HT1080 (cell line): ENCODE measurements around the gene ST6GALNAC4. TPM values are rescaled to one million over a fixed set of nuclear protein-coding genes. Genes with fewer than 3 reads are reported as not detected.
"Not testable (repeated sequence)": the region's sequence is repeated elsewhere in the genome, so short reads cannot be mapped to it uniquely, and the experiment has no call there.

Experiments used
- DNase-seq: peaks from one replicate; pipeline ENCODE4 v3.0.0-alpha.2; 2015; ENCODE audit warnings: low read depth
- total RNA-seq: library from RNA; depleted of rRNA; stranded (reverse); fragments of >200 nt; shearing (Covaris generic); gene quantifications from 2 replicates; pipeline ENCODE4 v1.2.3, GENCODE V29; 2014

Gene ST6GALNAC4
- total RNA-seq, 1 experiment from 2014 or later, result 43.4 TPM

GRCh38 chr9:127873886-127874285 lies 43.0 kb downstream of the ST6GALNAC4 start:
- DNase-seq, result no peak

GRCh38 chr9:127873223-127873691 lies 43.6 kb downstream of the ST6GALNAC4 start:
- no peak for DNase-seq

GRCh38 chr9:127872369-127873222 lies 44.2 kb downstream of the ST6GALNAC4 start:
- DNase-seq, result no peak

- DNase-seq, result no peak
Measured at GRCh38 chr9:127871531-127871930, 45.3 kb downstream of the ST6GALNAC4 start.

- no peak for DNase-seq
Measured at GRCh38 chr9:127870887-127871286, 46.0 kb downstream of the ST6GALNAC4 start.

GRCh38 chr9:127870153-127870491 lies 46.7 kb downstream of the ST6GALNAC4 start:
- not testable (repeated sequence) for DNase-seq

- peak; percentile 79 for DNase-seq
Measured at GRCh38 chr9:127869310-127870152, 47.3 kb downstream of the ST6GALNAC4 start.

- DNase-seq, result no peak
Measured at GRCh38 chr9:127868278-127868902, 48.5 kb downstream of the ST6GALNAC4 start.

- DNase-seq, result no peak
Measured at GRCh38 chr9:127867356-127868277, 49.2 kb downstream of the ST6GALNAC4 start.

- DNase-seq, result no peak
Measured at GRCh38 chr9:127866535-127866934, 50.3 kb downstream of the ST6GALNAC4 start.

GRCh38 chr9:127865645-127866464 lies 51.0 kb downstream of the ST6GALNAC4 start:
- DNase-seq, result no peak

GRCh38 chr9:127863191-127863621 lies 53.6 kb downstream of the ST6GALNAC4 start:
- DNase-seq, result no peak

- DNase-seq, result no peak
Measured at GRCh38 chr9:127862075-127863011, 54.5 kb downstream of the ST6GALNAC4 start.

GRCh38 chr9:127860779-127861178 lies 56.1 kb downstream of the ST6GALNAC4 start:
- no peak for DNase-seq

GRCh38 chr9:127860260-127860659 lies 56.6 kb downstream of the ST6GALNAC4 start:
- DNase-seq, result no peak

GRCh38 chr9:127858041-127858512 lies 58.8 kb downstream of the ST6GALNAC4 start:
- DNase-seq, result no peak
